ENCODE data around the gene VSTM5.

- TF ChIP-seq, protein P1, sequence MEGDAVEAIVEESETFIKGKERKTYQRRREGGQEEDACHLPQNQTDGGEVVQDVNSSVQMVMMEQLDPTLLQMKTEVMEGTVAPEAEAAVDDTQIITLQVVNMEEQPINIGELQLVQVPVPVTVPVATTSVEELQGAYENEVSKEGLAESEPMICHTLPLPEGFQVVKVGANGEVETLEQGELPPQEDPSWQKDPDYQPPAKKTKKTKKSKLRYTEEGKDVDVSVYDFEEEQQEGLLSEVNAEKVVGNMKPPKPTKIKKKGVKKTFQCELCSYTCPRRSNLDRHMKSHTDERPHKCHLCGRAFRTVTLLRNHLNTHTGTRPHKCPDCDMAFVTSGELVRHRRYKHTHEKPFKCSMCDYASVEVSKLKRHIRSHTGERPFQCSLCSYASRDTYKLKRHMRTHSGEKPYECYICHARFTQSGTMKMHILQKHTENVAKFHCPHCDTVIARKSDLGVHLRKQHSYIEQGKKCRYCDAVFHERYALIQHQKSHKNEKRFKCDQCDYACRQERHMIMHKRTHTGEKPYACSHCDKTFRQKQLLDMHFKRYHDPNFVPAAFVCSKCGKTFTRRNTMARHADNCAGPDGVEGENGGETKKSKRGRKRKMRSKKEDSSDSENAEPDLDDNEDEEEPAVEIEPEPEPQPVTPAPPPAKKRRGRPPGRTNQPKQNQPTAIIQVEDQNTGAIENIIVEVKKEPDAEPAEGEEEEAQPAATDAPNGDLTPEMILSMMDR (IDR thresholded peaks at IDR 0.05; ENCODE audit: low read depth, low read length, poor library complexity, severe bottlenecking) = no peak
- TF ChIP-seq EZH2phosphoT487 (IDR thresholded peaks at IDR 0.05; ENCODE audit: borderline replicate concordance, low read length) = no peak
Observed at GRCh38 chr11:93844568-93844967, 5.8 kb downstream of the VSTM5 start.

All from DOHH2 (cell line).